ENCODE measurements around the gene ZDHHC3.

Gene ZDHHC3

DNA sequence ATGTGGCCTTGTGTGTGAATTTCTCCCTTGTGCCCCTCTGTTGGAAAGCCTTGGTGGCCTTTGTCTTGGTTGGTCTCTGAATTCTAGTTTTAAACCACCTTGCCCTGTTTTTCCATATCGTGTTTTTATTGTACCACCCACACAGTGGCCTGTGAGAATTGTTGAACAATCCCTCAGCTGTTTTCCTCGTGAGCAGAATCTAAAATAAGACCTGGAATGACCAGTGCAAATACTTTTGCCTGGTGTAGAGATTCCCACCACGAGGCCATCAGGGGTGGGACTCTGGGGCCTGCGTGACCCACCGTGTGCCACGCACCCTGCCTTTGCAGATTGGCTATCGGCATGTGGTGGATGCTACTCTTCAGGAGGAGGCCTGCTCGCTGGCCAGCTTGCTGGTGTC is 31.1 kb upstream of the ZDHHC3 start:
- TF ChIP-seq, protein P1, sequence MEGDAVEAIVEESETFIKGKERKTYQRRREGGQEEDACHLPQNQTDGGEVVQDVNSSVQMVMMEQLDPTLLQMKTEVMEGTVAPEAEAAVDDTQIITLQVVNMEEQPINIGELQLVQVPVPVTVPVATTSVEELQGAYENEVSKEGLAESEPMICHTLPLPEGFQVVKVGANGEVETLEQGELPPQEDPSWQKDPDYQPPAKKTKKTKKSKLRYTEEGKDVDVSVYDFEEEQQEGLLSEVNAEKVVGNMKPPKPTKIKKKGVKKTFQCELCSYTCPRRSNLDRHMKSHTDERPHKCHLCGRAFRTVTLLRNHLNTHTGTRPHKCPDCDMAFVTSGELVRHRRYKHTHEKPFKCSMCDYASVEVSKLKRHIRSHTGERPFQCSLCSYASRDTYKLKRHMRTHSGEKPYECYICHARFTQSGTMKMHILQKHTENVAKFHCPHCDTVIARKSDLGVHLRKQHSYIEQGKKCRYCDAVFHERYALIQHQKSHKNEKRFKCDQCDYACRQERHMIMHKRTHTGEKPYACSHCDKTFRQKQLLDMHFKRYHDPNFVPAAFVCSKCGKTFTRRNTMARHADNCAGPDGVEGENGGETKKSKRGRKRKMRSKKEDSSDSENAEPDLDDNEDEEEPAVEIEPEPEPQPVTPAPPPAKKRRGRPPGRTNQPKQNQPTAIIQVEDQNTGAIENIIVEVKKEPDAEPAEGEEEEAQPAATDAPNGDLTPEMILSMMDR (IDR thresholded peaks at IDR 0.05; ENCODE audit: low read depth, low read length, missing control alignments): no peak
- no peak overlapping the region for H3K4me3 ChIP-seq (replicated peaks; ENCODE audit: low read depth, low read length)

DNA sequence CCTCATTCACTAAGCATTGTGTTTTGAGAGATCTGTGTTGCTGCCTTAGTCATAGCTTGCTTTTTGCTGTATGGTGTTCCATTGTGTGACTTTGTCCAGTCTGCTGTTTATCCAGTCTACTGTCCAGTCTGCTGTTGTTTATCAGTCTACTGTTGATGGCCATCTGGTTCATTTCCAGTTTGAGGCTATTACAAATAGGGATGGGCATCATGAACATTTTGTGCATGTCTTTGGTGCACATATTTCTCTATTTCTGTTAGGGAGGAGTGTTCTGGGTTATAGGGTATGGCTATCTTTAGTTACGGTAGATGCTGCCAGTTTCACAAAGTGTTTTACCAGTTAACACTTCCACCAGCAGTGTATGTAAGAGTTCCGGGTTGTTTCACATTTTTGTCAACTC is 27.9 kb upstream of the ZDHHC3 start:
- no peak overlapping the region for H3K4me3 ChIP-seq (replicated peaks; ENCODE audit: low read depth, low read length)
- DNase-seq (ENCODE audit: extremely low read depth, low read depth): no peak
- TF ChIP-seq, protein P1 (IDR thresholded peaks at IDR 0.05; ENCODE audit: low read depth, low read length, missing control alignments): no peak

More for the DNA sequence above, 31.1 kb upstream of the ZDHHC3 start:
- no peak for DNase-seq (ENCODE audit: extremely low read depth, low read depth)

DNA sequence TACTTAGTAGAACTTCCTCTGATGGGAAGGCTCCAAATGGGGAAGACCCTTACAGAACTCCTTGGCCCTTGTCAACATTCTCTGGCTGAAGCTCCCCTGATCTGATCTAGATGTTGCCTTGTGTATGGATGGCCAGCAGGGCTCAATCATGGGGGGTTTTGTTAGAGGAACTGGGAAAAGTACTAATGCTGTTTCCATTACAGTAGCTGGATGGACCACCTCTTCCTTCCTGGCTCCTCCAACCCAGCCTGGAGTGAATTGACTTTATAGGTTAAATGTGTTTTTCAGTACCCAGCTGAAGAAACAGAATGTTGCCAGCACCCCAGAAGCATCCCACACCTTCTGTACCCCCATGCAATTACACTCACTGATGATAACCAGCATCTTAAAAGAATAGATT is 27.4 kb upstream of the ZDHHC3 start:
- TF ChIP-seq, protein P1 (IDR thresholded peaks at IDR 0.05; ENCODE audit: low read depth, low read length, missing control alignments): no peak
- no peak overlapping the region for H3K4me3 ChIP-seq (replicated peaks; ENCODE audit: low read depth, low read length)
- no peak for DNase-seq (ENCODE audit: extremely low read depth, low read depth)

DNA sequence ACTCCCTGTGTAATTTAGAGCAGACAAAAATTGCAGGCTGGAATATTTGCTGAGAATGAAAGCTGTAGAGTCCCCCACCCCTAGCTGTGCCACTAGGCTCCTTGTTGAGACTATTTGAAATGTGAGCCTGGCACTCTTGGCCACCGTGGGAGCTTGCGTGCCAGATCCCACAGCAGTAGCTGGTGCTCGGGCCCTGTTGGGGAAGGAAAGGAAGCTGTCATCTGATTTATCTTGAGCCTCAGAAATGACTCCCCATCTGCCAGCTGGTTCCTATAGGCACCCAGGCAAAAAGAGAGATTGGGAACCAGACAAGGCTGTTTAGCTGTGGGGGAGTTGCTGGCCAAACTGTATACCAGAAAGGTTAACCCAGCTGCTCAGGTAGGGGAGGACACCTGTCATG is 26.7 kb upstream of the ZDHHC3 start:
- no peak for DNase-seq (ENCODE audit: extremely low read depth, low read depth)
- TF ChIP-seq, protein P1 (IDR thresholded peaks at IDR 0.05; ENCODE audit: low read depth, low read length, missing control alignments): no peak
- no peak overlapping the region for H3K4me3 ChIP-seq (replicated peaks; ENCODE audit: low read depth, low read length)

DNA sequence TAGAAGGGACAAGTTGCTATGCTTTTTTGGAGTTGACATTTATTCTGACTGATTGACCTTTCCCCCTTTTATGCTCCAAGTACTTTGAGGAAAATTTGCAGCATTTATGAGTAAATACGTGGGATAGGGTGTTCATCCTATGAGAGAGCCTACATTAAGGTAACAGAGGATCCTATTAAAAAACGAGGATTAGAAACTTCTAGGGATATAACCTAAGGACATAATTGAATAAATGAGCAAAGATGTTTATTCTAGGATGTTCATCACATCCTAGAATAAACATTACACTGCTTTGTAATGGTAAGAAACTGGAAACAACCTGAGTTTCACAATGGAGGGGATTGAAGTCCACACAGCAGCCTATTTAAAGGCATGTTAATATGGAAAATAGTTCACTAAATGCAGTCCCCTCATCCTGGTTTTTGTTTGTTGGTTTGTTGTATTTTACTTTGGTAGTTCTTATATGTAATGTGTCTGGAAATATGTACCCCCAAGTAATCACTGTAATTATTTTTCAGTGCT is 26.2 kb upstream of the ZDHHC3 start:
- TF ChIP-seq, protein P1 (IDR thresholded peaks at IDR 0.05; ENCODE audit: low read depth, low read length, missing control alignments): no peak
- no peak for DNase-seq (ENCODE audit: extremely low read depth, low read depth)
- no peak overlapping the region for H3K4me3 ChIP-seq (replicated peaks; ENCODE audit: low read depth, low read length)

DNA sequence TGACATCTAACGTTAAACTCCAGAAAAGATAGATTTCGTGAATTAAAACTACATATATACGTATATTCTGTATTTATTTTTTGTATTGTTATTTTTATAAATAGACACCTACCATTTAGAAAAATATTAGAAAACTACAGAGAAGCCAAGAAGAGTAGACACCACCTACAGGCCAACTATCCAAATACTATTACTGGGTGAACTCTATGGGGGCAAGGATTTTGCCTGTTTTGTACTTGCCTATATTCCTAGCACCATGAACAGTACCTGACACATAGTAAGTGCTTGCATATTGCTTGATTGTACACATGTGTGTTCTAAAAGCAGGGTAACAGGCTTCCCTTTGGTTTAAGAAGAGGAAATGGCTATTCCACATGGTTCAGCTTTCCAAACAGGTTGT is 25.8 kb upstream of the ZDHHC3 start:
- H3K4me3 ChIP-seq (replicated peaks; ENCODE audit: low read depth, low read length): no peak overlapping the region
- TF ChIP-seq, protein P1 (IDR thresholded peaks at IDR 0.05; ENCODE audit: low read depth, low read length, missing control alignments): no peak
- DNase-seq (ENCODE audit: extremely low read depth, low read depth): no peak

DNA sequence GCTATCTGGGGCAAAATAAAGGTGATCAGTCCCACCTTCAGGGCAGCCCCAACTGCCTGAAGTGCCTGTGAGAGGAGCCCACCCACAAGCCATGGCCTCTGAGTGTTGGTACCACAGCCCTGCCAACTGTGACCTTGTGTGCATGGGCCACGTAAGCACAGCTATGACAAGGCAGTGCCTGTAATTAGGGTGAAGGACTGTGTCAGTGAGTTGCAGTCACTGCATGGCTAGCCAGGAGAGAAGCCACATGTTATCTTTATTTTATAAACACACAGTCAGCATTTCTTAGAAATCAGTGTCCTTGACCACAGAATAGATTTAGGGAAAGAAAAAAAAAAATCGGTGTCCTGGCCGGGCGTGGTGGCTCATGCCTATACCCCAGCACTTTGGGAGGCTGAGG is 24.8 kb upstream of the ZDHHC3 start:
- H3K4me3 ChIP-seq (replicated peaks; ENCODE audit: low read depth, low read length): no peak overlapping the region
- DNase-seq (ENCODE audit: extremely low read depth, low read depth): no peak
- TF ChIP-seq, protein P1 (IDR thresholded peaks at IDR 0.05; ENCODE audit: low read depth, low read length, missing control alignments): no peak
